Measurements from ENCODE around the gene PCDH9. TPM values are rescaled to one million over a fixed set of nuclear protein-coding genes. Genes with fewer than 3 reads are reported as not detected.

Gene PCDH9
- total RNA-seq, 1 donor from 2014 or later = 29.7 TPM

DNA sequence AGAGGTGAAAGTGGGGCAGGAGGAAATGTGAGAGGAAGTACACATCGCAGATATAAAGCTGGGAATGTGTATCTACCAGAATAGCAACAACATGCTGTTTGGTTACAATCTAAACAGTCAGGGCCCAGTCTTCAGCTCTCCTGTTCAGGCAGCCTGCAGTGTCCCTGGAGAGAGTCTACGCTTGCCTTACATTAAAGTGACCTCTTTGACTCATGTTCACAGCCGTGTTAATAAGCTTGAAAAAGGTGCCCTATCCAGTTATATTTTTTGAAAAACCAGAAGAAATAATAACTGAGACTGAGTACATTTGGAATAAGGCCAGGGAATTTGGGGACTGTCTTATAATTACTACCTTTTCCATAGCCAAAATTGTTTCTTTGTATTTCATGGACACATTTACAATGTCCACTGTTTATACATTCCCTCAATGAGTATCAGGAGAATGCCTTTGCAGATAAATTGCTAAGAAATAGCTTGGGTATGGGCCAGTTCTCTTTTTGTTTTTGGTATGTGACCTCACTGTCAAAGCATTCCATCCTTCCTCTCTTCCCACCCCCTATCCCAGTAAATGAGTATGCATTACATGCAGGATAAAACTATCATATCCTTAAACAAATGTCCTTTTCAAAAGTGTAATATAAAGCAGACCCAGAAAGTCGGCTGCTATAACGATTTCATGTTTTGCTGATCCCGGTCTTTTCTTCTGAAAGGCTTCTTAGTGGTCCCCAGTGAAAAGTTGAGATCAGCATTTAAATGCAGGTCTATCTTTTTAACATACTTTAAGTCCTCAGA lies 82.6 kb downstream of the PCDH9 start:
- peak overlapping the region; percentile 70 for H3K27ac Mint-ChIP-seq
- no peaks in the 10 kb centered on the region for H3K36me3 Mint-ChIP-seq
- TF ChIP-seq, protein P1, sequence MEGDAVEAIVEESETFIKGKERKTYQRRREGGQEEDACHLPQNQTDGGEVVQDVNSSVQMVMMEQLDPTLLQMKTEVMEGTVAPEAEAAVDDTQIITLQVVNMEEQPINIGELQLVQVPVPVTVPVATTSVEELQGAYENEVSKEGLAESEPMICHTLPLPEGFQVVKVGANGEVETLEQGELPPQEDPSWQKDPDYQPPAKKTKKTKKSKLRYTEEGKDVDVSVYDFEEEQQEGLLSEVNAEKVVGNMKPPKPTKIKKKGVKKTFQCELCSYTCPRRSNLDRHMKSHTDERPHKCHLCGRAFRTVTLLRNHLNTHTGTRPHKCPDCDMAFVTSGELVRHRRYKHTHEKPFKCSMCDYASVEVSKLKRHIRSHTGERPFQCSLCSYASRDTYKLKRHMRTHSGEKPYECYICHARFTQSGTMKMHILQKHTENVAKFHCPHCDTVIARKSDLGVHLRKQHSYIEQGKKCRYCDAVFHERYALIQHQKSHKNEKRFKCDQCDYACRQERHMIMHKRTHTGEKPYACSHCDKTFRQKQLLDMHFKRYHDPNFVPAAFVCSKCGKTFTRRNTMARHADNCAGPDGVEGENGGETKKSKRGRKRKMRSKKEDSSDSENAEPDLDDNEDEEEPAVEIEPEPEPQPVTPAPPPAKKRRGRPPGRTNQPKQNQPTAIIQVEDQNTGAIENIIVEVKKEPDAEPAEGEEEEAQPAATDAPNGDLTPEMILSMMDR (IDR thresholded peaks at IDR 0.05; ENCODE audit: unreplicated experiment) = no peak
- no peaks in the 10 kb centered on the region for H3K9me3 Mint-ChIP-seq
- no peak overlapping the region for H3K4me3 Mint-ChIP-seq
- no peak for DNase-seq (ENCODE audit: low spot score in 2 of 2, unreplicated experiment in 2 of 2)
- peaks cover 35% of the 10 kb centered on the region for H3K4me1 Mint-ChIP-seq
- H3K27me3 Mint-ChIP-seq (ENCODE audit: low read depth) = no peaks in the 10 kb centered on the region

DNA sequence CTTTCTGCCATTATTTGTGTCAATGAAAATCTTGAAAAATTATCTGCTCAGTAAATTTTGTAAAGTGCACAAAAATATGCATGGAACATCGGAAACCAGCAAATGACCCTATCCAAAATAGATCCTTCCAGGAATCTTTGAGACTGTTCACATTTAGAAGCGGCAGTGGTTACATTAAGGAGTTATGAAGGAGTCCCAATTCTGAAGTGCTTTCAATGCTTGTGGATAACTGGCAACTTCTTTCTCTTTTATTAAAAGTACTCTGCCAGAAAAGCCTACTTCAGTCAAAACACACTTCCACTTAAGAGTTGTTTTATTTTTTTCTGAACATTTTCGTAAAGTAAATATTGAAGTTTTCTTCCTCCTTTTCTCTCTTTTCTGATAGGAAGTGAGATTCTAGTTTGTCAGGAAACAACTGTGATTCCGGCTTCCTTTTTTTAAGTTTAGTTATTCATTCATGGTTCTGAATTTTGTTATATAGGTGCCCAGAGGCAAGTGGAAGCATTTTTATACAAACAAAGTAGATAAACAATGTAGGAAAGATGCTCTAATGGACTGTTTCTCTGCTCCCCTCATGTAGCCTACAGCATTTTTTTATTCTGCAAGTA lies 83.5 kb downstream of the PCDH9 start:
- Mint-ChIP-seq H3K4me3 (no peak overlapping the region), H3K9me3 (no peaks in the 10 kb centered on the region), H3K27me3 (ENCODE audit: low read depth) (no peaks in the 10 kb centered on the region), H3K4me1 (peaks cover 30% of the 10 kb centered on the region), H3K36me3 (no peaks in the 10 kb centered on the region), H3K27ac (peak overlapping the region; percentile 70)
- TF ChIP-seq, protein P1 (IDR thresholded peaks at IDR 0.05; ENCODE audit: unreplicated experiment) = no peak
- DNase-seq (ENCODE audit: low spot score in 2 of 2, unreplicated experiment in 2 of 2) = no peak

DNA sequence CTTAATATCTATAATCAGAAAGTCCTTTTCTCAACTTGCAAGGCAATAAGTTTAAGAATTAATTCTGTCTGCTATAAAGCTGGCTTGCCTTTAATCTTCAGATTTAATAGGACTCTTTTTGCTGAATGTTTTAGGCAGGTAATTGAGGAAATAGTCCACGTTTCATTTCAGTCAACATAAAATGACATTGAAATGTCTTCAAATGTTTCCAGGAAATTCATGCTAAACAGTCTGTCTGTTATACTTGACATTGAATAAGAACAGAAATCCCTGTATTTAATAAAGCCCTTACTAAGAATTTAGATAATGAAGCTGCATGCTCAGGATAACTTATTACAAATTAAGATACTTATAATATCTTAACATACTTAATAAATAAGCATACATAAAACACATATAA lies 84.2 kb downstream of the PCDH9 start:
- H3K4me1 Mint-ChIP-seq = peaks cover 30% of the 10 kb centered on the region
- TF ChIP-seq, protein P1 (IDR thresholded peaks at IDR 0.05; ENCODE audit: unreplicated experiment) = no peak
- DNase-seq (ENCODE audit: low spot score in 2 of 2, unreplicated experiment in 2 of 2) = no peak
- no peak overlapping the region for H3K4me3 Mint-ChIP-seq
- H3K9me3 Mint-ChIP-seq = no peaks in the 10 kb centered on the region
- H3K27ac Mint-ChIP-seq = no peak overlapping the region
- no peaks in the 10 kb centered on the region for H3K27me3 Mint-ChIP-seq (ENCODE audit: low read depth)
- no peaks in the 10 kb centered on the region for H3K36me3 Mint-ChIP-seq

DNA sequence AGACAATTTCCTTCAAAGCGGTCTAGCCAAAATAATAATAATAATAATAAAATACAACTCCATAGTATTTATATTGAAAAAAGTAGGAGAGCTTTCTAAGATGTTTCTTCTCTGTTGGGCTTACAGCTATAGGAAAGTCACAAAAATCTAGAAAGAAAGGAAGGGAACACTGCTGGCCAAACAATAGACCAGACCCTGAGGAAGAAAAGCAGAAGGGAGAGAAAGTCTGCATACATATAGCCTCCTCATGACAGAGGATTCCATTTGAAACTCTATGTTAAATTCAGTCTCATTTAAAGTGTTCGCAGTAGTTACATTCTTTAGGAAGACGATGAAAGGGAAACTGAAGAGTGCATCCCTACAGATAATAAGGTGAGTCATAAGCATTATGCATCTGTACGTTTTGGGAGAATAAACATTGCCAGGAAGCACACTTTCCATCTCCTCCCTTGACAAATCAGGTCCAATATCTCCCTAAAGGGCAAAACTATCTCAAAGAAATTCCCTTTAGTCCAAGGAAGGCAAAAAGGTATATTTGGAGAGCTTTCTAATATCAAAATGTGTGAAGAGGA lies 86.5 kb downstream of the PCDH9 start:
- no peak for DNase-seq (ENCODE audit: low spot score in 2 of 2, unreplicated experiment in 2 of 2)
- TF ChIP-seq, protein P1 (IDR thresholded peaks at IDR 0.05; ENCODE audit: unreplicated experiment) = no peak
- H3K27ac Mint-ChIP-seq = no peak overlapping the region
- H3K36me3 Mint-ChIP-seq = no peaks in the 10 kb centered on the region
- H3K9me3 Mint-ChIP-seq = no peaks in the 10 kb centered on the region
- peaks cover 32% of the 10 kb centered on the region for H3K4me1 Mint-ChIP-seq
- no peaks in the 10 kb centered on the region for H3K27me3 Mint-ChIP-seq (ENCODE audit: low read depth)
- no peak overlapping the region for H3K4me3 Mint-ChIP-seq

DNA sequence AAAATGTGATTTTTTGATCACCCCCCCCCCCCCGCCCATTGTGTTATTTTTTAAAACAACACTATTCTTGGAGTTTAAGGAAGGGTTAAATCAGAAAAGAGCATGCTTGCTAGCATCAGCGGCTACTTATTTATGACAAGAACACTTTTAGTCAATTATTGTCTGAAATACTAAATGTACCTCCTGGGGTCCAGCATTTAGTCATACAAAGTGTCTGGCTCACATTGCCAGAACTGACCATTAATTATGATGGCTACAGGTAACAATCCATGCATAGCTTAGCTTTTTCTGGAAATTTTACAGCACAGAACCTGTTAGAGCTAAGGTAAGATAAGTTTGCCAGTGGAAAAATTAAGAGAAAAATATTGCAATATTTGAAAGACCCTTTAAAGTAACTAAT lies 90.1 kb downstream of the PCDH9 start:
- Mint-ChIP-seq H3K36me3 (no peaks in the 10 kb centered on the region), H3K4me3 (no peak overlapping the region), H3K27me3 (ENCODE audit: low read depth) (no peaks in the 10 kb centered on the region), H3K27ac (no peak overlapping the region), H3K4me1 (peaks cover 12% of the 10 kb centered on the region), H3K9me3 (no peaks in the 10 kb centered on the region)
- no peak for DNase-seq (ENCODE audit: low spot score in 2 of 2, unreplicated experiment in 2 of 2)
- TF ChIP-seq, protein P1 (IDR thresholded peaks at IDR 0.05; ENCODE audit: unreplicated experiment) = no peak
